Measurements from ENCODE around the gene WDR1.

DNA sequence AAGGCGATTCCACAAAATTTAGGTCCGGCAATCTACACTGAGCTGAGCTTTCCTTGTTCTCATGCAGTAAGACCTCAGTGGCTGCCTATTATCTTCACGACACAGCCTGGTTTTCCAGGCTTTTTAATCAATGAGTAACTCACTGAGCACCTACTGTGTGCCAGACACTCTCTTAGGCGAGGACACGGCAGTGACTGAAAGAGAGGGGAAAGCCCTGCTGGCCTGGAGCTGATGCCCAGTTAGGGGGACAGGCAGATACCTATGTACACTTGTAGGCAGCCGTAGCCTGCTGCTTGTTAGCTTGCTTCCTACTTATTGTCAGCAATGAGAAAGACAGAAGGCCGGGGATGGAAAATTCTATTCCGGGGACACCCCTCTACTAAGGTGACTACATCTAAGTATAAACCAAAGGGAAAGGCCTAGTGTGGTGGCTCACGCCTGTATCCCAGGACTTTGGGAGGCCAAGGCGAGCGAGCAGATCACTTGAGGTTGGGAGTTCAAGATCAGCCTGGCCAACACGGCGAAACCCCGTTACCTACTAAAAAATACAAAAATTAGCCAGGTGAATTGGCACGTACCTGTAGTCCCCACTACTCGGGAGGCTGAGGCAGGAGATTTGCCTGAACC is 3.8 kb downstream of the WDR1 start:
- TF ChIP-seq, protein P1, sequence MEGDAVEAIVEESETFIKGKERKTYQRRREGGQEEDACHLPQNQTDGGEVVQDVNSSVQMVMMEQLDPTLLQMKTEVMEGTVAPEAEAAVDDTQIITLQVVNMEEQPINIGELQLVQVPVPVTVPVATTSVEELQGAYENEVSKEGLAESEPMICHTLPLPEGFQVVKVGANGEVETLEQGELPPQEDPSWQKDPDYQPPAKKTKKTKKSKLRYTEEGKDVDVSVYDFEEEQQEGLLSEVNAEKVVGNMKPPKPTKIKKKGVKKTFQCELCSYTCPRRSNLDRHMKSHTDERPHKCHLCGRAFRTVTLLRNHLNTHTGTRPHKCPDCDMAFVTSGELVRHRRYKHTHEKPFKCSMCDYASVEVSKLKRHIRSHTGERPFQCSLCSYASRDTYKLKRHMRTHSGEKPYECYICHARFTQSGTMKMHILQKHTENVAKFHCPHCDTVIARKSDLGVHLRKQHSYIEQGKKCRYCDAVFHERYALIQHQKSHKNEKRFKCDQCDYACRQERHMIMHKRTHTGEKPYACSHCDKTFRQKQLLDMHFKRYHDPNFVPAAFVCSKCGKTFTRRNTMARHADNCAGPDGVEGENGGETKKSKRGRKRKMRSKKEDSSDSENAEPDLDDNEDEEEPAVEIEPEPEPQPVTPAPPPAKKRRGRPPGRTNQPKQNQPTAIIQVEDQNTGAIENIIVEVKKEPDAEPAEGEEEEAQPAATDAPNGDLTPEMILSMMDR (IDR thresholded peaks at IDR 0.05) = no peak
- no peak for TF ChIP-seq JUNB (IDR thresholded peaks at IDR 0.05)
